SU-DHL-6 (cell line): ENCODE data around the gene WWOX.

ENCODE experiments used
- H2AFZ ChIP-seq: fragments of 200-600 bp; sonication (generic); 2 replicates; pipeline ENCODE4 v1.6.1; 2014; ENCODE audit warnings: low read depth, mild to moderate bottlenecking, moderate library complexity, mixed read lengths, antibody characterized with exemption, low read length; ENCODE audit not compliant: severe bottlenecking
- H3F3A ChIP-seq: fragments of 200-600 bp; shearing (Covaris generic); 2 replicates; pipeline ENCODE4 v1.6.0; 2016; ENCODE audit warnings: antibody characterized with exemption, mild to moderate bottlenecking; ENCODE audit not compliant: insufficient read depth
- H3K27ac ChIP-seq: fragments of 200-600 bp; sonication (generic); 2 replicates; pipeline ENCODE4 v1.5.1; 2016; ENCODE audit warnings: low read depth, mild to moderate bottlenecking, low read length, moderate library complexity, mixed read lengths
- H3K27me3 ChIP-seq: fragments of 200-600 bp; sonication (generic), shearing (Covaris generic); 2 replicates; pipeline ENCODE4 v1.6.0; 2014; ENCODE audit warnings: mild to moderate bottlenecking, low read length
- H3K36me3 ChIP-seq: fragments of 200-600 bp; sonication (generic); 2 replicates; pipeline ENCODE4 v1.6.1; 2014; ENCODE audit warnings: mild to moderate bottlenecking, low read length, mixed read lengths
- H3K4me2 ChIP-seq: fragments of 300-600, 200-600 bp; shearing (Covaris generic), sonication (generic); 2 replicates; pipeline ENCODE4 v1.6.0; 2014; ENCODE audit warnings: low read length, low read depth, mild to moderate bottlenecking; ENCODE audit not compliant: poor library complexity, severe bottlenecking
- H3K4me3 ChIP-seq: fragments of 200-600 bp; sonication (generic); 2 replicates; pipeline ENCODE4 v1.5.1; 2014; ENCODE audit warnings: antibody characterized with exemption, low read length, mild to moderate bottlenecking, mixed read lengths; ENCODE audit not compliant: insufficient read depth, poor library complexity, severe bottlenecking
- H3K79me2 ChIP-seq: fragments of 200-600 bp; sonication (generic); 2 replicates; pipeline ENCODE4 v1.6.1; 2014; ENCODE audit warnings: mild to moderate bottlenecking, low read length, moderate library complexity; ENCODE audit not compliant: insufficient read depth
- H3K9ac ChIP-seq: fragments of 200-600 bp; sonication (generic); 2 replicates; pipeline ENCODE4 v1.7.0; 2014; ENCODE audit warnings: mild to moderate bottlenecking, low read length
- H3K9me2 ChIP-seq: fragments of 200-600 bp; sonication (generic); replicated peaks from 2 replicates; pipeline ENCODE4 v1.6.1; 2014; ENCODE audit warnings: low read length; ENCODE audit not compliant: insufficient read depth
- H3K9me3 ChIP-seq: fragments of 200-600 bp; sonication (generic); 2 replicates; pipeline ENCODE4 v1.6.1; 2014; ENCODE audit warnings: low read length, mixed read lengths; ENCODE audit not compliant: insufficient read depth
- H4K20me1 ChIP-seq: fragments of 200-600 bp; sonication (generic); 2 replicates; pipeline ENCODE4 v1.6.1; 2014; ENCODE audit warnings: low read depth, mild to moderate bottlenecking, antibody characterized with exemption, low read length, moderate library complexity, mixed read lengths
- EZH2phosphoT487 ChIP-seq: fragments of 200-600 bp; sonication (generic), shearing (Covaris generic); conservative IDR thresholded peaks from 2 replicates; pipeline ENCODE4 v1.6.1; 2018; ENCODE audit warnings: mild to moderate bottlenecking, antibody characterized with exemption, low read length, moderate library complexity, mixed read lengths
- TF ChIP-seq, protein P1 (sequence below): fragments of 200-600 bp; sonication (generic); IDR thresholded peaks from one replicate; pipeline ENCODE4 v1.5.1; 2017; ENCODE audit warnings: antibody characterized with exemption, mild to moderate bottlenecking, low read length, moderate library complexity; ENCODE audit not compliant: insufficient read depth, poor library complexity, severe bottlenecking

WWOX gene

GRCh38 chr16:79247386-79247785, 1147.9 kb downstream of the WWOX start:
- no peaks in the 10 kb centered on the region for H3K27me3 ChIP-seq
- no peak overlapping the region for H3K4me2 ChIP-seq
- H2AFZ ChIP-seq, result no peak overlapping the region
- H3K79me2 ChIP-seq, result no peaks in the 10 kb centered on the region
- no peaks in the 10 kb centered on the region for H3K36me3 ChIP-seq
- no peaks in the 10 kb centered on the region for H4K20me1 ChIP-seq
- no peaks in the 10 kb centered on the region for H3K9me2 ChIP-seq
- H3F3A ChIP-seq, result no peaks in the 10 kb centered on the region
- H3K4me3 ChIP-seq, result no peak overlapping the region
- no peak overlapping the region for H3K9ac ChIP-seq
- H3K27ac ChIP-seq, result no peak overlapping the region
- no peaks in the 10 kb centered on the region for H3K9me3 ChIP-seq
- TF ChIP-seq, protein P1, sequence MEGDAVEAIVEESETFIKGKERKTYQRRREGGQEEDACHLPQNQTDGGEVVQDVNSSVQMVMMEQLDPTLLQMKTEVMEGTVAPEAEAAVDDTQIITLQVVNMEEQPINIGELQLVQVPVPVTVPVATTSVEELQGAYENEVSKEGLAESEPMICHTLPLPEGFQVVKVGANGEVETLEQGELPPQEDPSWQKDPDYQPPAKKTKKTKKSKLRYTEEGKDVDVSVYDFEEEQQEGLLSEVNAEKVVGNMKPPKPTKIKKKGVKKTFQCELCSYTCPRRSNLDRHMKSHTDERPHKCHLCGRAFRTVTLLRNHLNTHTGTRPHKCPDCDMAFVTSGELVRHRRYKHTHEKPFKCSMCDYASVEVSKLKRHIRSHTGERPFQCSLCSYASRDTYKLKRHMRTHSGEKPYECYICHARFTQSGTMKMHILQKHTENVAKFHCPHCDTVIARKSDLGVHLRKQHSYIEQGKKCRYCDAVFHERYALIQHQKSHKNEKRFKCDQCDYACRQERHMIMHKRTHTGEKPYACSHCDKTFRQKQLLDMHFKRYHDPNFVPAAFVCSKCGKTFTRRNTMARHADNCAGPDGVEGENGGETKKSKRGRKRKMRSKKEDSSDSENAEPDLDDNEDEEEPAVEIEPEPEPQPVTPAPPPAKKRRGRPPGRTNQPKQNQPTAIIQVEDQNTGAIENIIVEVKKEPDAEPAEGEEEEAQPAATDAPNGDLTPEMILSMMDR, result no peak
- no peak for TF ChIP-seq EZH2phosphoT487

GRCh38 chr16:79248351-79248750, 1148.9 kb downstream of the WWOX start:
- H2AFZ ChIP-seq, result no peak overlapping the region
- no peaks in the 10 kb centered on the region for H3K36me3 ChIP-seq
- H3K9ac ChIP-seq, result no peak overlapping the region
- H3F3A ChIP-seq, result no peaks in the 10 kb centered on the region
- H3K9me3 ChIP-seq, result no peaks in the 10 kb centered on the region
- H4K20me1 ChIP-seq, result no peaks in the 10 kb centered on the region
- H3K27me3 ChIP-seq, result no peaks in the 10 kb centered on the region
- no peak for TF ChIP-seq EZH2phosphoT487
- H3K27ac ChIP-seq, result no peak overlapping the region
- no peak overlapping the region for H3K4me2 ChIP-seq
- no peaks in the 10 kb centered on the region for H3K9me2 ChIP-seq
- H3K79me2 ChIP-seq, result no peaks in the 10 kb centered on the region
- no peak overlapping the region for H3K4me3 ChIP-seq

DNA sequence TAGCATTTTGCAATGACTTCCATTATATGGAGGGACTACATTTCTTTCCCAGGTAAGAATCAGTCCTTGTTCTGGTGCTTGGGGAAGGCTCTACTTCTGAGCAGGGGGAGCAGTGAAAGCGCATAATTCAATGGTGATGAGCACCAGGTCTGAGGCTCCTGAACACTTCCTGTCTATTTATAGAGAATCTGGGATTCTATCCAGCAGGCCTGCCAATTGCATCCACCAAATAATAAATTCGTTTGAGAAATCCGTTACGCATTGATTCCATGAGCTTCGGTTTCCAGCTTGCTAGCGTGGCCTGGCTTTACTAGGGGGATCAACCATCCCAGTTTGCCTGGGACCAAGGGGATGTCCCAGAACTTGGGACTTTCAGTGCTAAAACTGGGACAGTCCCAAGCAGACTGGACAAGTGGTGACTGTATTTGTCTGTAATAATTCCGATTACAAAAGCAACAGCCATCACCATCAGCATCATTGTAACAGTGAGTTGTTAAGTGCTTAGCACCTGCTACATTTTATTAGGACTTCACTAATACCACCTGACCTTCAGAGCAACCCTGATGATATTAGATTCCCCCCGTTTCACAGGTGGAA, 1151.1 kb downstream of the WWOX start:
- TF ChIP-seq, protein P1, result no peak
- TF ChIP-seq EZH2phosphoT487, result no peak
- no peak overlapping the region for H2AFZ ChIP-seq

DNA sequence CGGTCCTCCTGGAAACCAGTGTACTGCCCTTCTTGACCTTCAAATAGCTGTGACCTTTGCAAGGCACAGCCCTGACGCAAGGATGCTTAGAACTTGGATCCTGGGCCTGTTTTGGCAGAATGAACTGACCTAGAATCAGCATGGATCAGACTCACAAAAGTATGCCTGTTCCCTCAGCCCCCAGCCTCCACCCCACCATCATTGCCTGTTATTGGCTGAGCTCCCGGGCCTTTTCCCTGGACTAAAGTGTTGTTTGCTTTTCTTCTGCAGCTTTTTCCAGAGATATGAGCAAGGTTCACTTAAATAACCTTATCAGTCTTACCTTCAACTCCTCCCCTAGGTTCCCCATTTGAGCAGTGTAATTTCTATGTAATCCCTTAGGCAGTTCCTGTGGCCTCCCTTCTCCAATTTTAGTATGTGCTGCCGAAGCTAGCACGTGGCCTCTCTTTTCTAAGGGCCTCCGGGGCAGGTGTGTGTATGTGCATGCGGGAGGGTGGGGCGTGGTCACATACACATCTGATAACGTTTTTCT, 1153.7 kb downstream of the WWOX start:
- no peak overlapping the region for H2AFZ ChIP-seq
- H3K4me2 ChIP-seq, result no peak overlapping the region
- no peaks in the 10 kb centered on the region for H3K27me3 ChIP-seq
- H3K4me3 ChIP-seq, result no peak overlapping the region
- no peaks in the 10 kb centered on the region for H3K36me3 ChIP-seq
- no peaks in the 10 kb centered on the region for H3K79me2 ChIP-seq
- no peaks in the 10 kb centered on the region for H4K20me1 ChIP-seq
- TF ChIP-seq, protein P1, result no peak
- no peak for TF ChIP-seq EZH2phosphoT487
- no peaks in the 10 kb centered on the region for H3F3A ChIP-seq
- H3K9me2 ChIP-seq, result no peaks in the 10 kb centered on the region
- H3K27ac ChIP-seq, result no peak overlapping the region
- no peak overlapping the region for H3K9ac ChIP-seq
- no peaks in the 10 kb centered on the region for H3K9me3 ChIP-seq

More for the DNA sequence above, 1151.1 kb downstream of the WWOX start:
- Histone ChIP-seq H3K9me3 (no peaks in the 10 kb centered on the region), H3K9me2 (no peaks in the 10 kb centered on the region), H3K79me2 (no peaks in the 10 kb centered on the region), H3K9ac (no peak overlapping the region), H3F3A (no peaks in the 10 kb centered on the region), H3K27me3 (no peaks in the 10 kb centered on the region), H3K36me3 (no peaks in the 10 kb centered on the region), H4K20me1 (no peaks in the 10 kb centered on the region), H3K4me3 (no peak overlapping the region), H3K27ac (no peak overlapping the region), H3K4me2 (no peak overlapping the region)
